BLaER1 treated with 17β-estradiol and CSF1 and Interleukin-3, amounts not matched to agents 10 nM and 100 nM (cell line): ENCODE data around the gene PARD3.
A peak's percentile ranks its signal among the peaks of the same experiment; 100 is the strongest.
"Not testable (repeated sequence)": the region's sequence is repeated elsewhere in the genome, so short reads cannot be mapped to it uniquely, and the experiment has no call there.

Source experiments
- H3K27ac ChIP-seq, 11 experiments: shearing (Covaris generic); formaldehyde crosslinking; 2 replicates each; pipeline ENCODE4 v1.8.1; 2022
- H3K27me3 ChIP-seq, 11 experiments: shearing (Covaris generic); formaldehyde crosslinking; 2 replicates each; pipeline ENCODE4 v1.8.1; 2022
- H3K36me3 ChIP-seq, 11 experiments: shearing (Covaris generic); formaldehyde crosslinking; 2 replicates each; pipeline ENCODE4 v1.8.1; 2022
- H3K4me1 ChIP-seq, 10 experiments: shearing (Covaris generic); formaldehyde crosslinking; 2 replicates each; pipeline ENCODE4 v1.8.1; 2022
- H3K4me2 ChIP-seq, 11 experiments: shearing (Covaris generic); formaldehyde crosslinking; 2 replicates each; pipeline ENCODE4 v1.8.1; 2022
- H3K4me3 ChIP-seq, 10 experiments: shearing (Covaris generic); formaldehyde crosslinking; 2 replicates each; pipeline ENCODE4 v1.8.1; 2022
- H3K9ac ChIP-seq, 11 experiments: shearing (Covaris generic); formaldehyde crosslinking; 2 replicates each; pipeline ENCODE4 v1.8.1; 2022
- H3K9me3 ChIP-seq, 11 experiments: shearing (Covaris generic); formaldehyde crosslinking; replicated peaks in 1 of 11; 2 replicates each; pipeline ENCODE4 v1.8.1; 2022
- H4K20me1 ChIP-seq, 11 experiments: shearing (Covaris generic); formaldehyde crosslinking; 2 replicates each; pipeline ENCODE4 v1.8.1; 2022
- Cebpa-rat ChIP-seq, 11 experiments: shearing (Covaris generic); IDR thresholded peaks; 2 replicates each; pipeline ENCODE4 v1.8.1; 2022

The PARD3 gene

DNA sequence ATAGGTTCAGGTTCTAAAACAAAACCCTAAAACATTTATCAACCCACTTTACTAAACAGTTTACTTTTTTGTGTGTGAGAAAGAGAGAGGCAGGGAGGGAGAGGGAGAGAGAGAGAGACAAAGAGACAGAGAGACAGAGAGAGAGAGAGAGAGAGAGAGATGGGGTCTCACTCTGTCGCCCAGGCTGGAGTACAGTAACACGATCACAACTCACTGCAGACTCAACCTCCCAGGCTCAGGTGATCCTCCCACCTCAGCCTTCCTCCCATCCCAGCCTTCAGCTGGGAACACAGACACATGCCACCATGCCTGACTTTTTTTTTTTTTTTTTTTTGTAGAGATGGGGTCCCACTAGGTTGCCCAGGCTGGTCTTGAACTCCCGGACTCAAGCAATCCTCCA, 52.9 kb downstream of the PARD3 start:
- no peak for TF ChIP-seq Cebpa-rat (IDR thresholded peaks at IDR 0.05)
- no peak overlapping the region for H3K27ac ChIP-seq

GRCh38 chr10:34761453-34761852, 53.6 kb downstream of the PARD3 start:
- Histone ChIP-seq H3K27ac (no peak overlapping the region), H3K27me3 (no peaks in the 10 kb centered on the region), H3K4me3 (no peak overlapping the region), H3K4me1 (peaks cover 9 to 22% (median 16%) of the 10 kb centered on the region in 10 experiments), H4K20me1 (peaks cover 0 to 31% (median 0%) of the 10 kb centered on the region in 11 experiments; a peak in 5 of 22 replicates), H3K4me2 (no peak overlapping the region), H3K36me3 (no peaks in the 10 kb centered on the region; a peak in 1 of 22 replicates), H3K9ac (no peak overlapping the region), H3K9me3 (peaks cover 0 to 4% (median 0%) of the 10 kb centered on the region in 11 experiments; a peak in 2 of 22 replicates)
- TF ChIP-seq Cebpa-rat (IDR thresholded peaks at IDR 0.05) = no peak

More for the DNA sequence above, 52.9 kb downstream of the PARD3 start:
- Histone ChIP-seq H4K20me1 (peaks cover 0 to 37% (median 0%) of the 10 kb centered on the region in 11 experiments; a peak in 7 of 22 replicates), H3K36me3 (no peaks in the 10 kb centered on the region; a peak in 1 of 22 replicates), H3K4me2 (no peak overlapping the region), H3K4me1 (peaks cover 9 to 22% (median 17%) of the 10 kb centered on the region in 10 experiments), H3K27me3 (no peaks in the 10 kb centered on the region), H3K9me3 (peaks cover 0 to 4% (median 0%) of the 10 kb centered on the region in 11 experiments; a peak in 2 of 22 replicates), H3K9ac (no peak overlapping the region), H3K4me3 (no peak overlapping the region)

DNA sequence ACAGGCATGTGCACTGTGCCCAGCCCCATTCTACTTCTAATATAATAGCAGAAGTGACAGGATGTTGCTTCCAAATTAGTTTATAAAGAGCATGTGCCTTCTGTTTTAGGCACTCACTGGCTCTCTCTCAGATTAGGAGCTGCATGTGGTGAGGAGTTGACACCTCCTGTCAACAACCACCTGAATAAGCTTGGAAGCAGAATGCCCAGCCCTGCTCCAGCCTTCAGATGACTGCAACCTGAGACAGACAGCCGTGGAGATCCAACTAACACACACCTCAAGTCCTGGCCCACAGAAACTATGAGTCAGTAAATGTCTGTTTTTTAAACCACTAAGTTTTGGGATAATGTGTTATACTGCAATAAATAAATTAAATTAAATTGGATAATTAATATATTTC, 54.5 kb downstream of the PARD3 start:
- no peak for TF ChIP-seq Cebpa-rat (IDR thresholded peaks at IDR 0.05)
- Histone ChIP-seq H4K20me1 (peaks cover 0 to 24% (median 0%) of the 10 kb centered on the region in 11 experiments; a peak in 5 of 22 replicates), H3K36me3 (no peaks in the 10 kb centered on the region; a peak in 1 of 22 replicates), H3K27me3 (no peaks in the 10 kb centered on the region), H3K9me3 (peaks cover 0 to 4% (median 0%) of the 10 kb centered on the region in 11 experiments; a peak in 2 of 22 replicates), H3K4me1 (peaks cover 9 to 22% (median 14%) of the 10 kb centered on the region in 10 experiments), H3K9ac (no peak overlapping the region), H3K4me3 (no peak overlapping the region), H3K27ac (no peak overlapping the region), H3K4me2 (no peak overlapping the region)

DNA sequence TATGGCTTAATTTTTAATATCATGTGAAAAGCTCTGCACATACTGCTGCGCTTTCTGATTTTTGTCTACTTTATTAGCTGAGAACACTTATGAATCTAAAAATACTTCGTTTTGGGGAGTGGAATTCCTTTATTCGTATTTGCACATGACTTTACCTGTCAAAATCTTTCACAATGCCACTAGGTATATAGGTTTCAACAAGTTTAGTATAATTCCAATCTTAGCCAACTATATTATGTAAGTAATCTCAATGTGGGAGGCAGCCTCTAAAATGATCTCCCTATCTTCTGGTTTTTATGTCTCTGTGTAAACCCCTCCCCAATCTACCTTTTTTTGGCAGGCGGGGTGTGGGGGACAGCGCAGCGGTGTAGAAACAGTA, 55.3 kb downstream of the PARD3 start:
- peaks cover 0 to 4% (median 0%) of the 10 kb centered on the region in 11 experiments; a peak in 2 of 22 replicates for H3K9me3 ChIP-seq
- H3K4me3 ChIP-seq = no peak overlapping the region
- H3K4me2 ChIP-seq = no peak overlapping the region
- H3K36me3 ChIP-seq = no peaks in the 10 kb centered on the region; a peak in 1 of 22 replicates
- no peak for TF ChIP-seq Cebpa-rat (IDR thresholded peaks at IDR 0.05)
- no peak overlapping the region for H3K9ac ChIP-seq
- peaks cover 0 to 22% (median 0%) of the 10 kb centered on the region in 11 experiments; a peak in 4 of 22 replicates for H4K20me1 ChIP-seq
- no peak overlapping the region for H3K27ac ChIP-seq
- H3K4me1 ChIP-seq = peaks cover 9 to 22% (median 14%) of the 10 kb centered on the region in 10 experiments
- H3K27me3 ChIP-seq = no peaks in the 10 kb centered on the region

DNA sequence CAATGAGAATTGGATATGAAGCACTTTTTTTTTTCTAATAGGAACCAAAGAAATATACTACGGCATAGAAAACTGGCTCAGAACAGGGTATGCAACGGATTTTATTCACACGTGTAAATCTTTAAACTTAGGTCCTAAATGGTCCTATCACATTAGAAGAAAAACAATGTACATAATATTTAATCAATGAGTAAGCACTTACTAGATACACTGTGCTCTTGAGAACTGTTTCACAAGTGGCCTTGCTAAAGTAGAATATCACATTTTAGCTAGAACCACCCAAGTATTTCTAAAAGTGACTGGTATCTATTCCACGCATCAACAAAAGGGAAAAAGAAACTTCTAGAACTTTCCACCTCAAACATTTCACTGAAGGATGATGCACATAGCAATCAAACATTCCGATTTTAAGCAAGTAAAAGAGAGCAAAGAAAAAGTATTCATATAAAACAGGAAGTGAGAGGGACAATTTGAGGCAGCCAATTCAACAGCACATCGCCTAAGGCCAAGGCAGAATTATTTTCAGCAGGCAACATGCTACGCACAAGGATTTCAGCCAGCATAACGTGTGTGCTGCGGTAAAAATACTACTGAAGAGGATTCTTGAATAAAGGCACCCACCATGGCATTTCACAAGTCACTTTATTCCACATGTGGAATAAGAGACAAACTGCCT, 55.8 kb downstream of the PARD3 start:
- Histone ChIP-seq H3K27ac (no peak overlapping the region; a peak in 1 of 22 replicates), H3K4me2 (peak overlapping the region in 2 of 11 experiments; percentile 57 to 67; a peak in 2 of 22 replicates), H3K36me3 (no peaks in the 10 kb centered on the region; a peak in 1 of 22 replicates), H3K9me3 (peaks cover 0 to 4% (median 0%) of the 10 kb centered on the region in 11 experiments; a peak in 2 of 22 replicates), H3K9ac (no peak overlapping the region), H3K4me3 (no peak overlapping the region), H3K4me1 (peaks cover 9 to 22% (median 14%) of the 10 kb centered on the region in 10 experiments), H4K20me1 (peaks cover 0 to 22% (median 0%) of the 10 kb centered on the region in 11 experiments; a peak in 3 of 22 replicates), H3K27me3 (no peaks in the 10 kb centered on the region)
- TF ChIP-seq Cebpa-rat (IDR thresholded peaks at IDR 0.05) = no peak

DNA sequence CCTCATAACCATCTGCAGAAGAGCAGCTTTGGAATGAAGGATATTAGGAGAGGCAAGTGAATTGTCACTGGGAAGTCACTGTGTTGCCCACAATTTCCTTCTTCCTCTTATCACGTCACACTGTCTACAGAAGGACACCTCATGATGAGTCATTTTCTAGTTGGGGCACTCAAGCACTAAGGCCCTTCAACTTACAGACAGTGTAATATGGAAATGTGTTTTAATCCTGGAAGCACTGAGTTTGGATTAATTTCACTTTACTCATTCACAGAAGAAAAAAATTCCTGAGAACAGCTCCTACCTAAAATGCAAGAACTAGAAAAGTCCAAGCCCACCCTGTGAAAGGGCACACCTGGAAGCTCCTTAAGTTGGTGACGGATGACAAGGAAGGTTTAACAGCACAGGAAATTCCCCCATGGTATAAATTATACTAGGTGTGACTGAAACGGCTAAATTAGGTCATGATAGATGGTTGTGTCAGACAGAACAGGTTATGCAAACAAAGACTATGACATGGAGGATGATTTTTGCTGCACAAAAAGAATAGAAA, 56.6 kb downstream of the PARD3 start:
- Histone ChIP-seq H3K9me3 (peaks cover 0 to 4% (median 0%) of the 10 kb centered on the region in 11 experiments; a peak in 2 of 22 replicates), H3K4me1 (peaks cover 11 to 22% (median 17%) of the 10 kb centered on the region in 10 experiments), H3K9ac (no peak overlapping the region), H4K20me1 (peaks cover 0 to 30% (median 0%) of the 10 kb centered on the region in 11 experiments; a peak in 3 of 22 replicates), H3K4me3 (no peak overlapping the region), H3K36me3 (no peaks in the 10 kb centered on the region; a peak in 1 of 22 replicates), H3K27ac (no peak overlapping the region; a peak in 1 of 22 replicates), H3K27me3 (no peaks in the 10 kb centered on the region), H3K4me2 (peak overlapping the region; percentile 22 to 67 (median 48); a peak in 21 of 22 replicates)
- no peak for TF ChIP-seq Cebpa-rat (IDR thresholded peaks at IDR 0.05)

- Histone ChIP-seq H3K36me3 (no peaks in the 10 kb centered on the region; a peak in 1 of 22 replicates), H3K9ac (no peak overlapping the region), H3K27ac (no peak overlapping the region), H3K4me2 (peak overlapping the region; percentile 22 to 67 (median 48); a peak in 20 of 22 replicates), H3K4me3 (no peak overlapping the region), H3K27me3 (no peaks in the 10 kb centered on the region), H4K20me1 (peaks cover 0 to 36% (median 0%) of the 10 kb centered on the region in 11 experiments; a peak in 5 of 22 replicates), H3K4me1 (peaks cover 14 to 28% (median 22%) of the 10 kb centered on the region in 10 experiments), H3K9me3 (peaks cover 0 to 4% (median 0%) of the 10 kb centered on the region in 11 experiments; a peak in 2 of 22 replicates)
- TF ChIP-seq Cebpa-rat (IDR thresholded peaks at IDR 0.05) = no peak
Observed at GRCh38 chr10:34757933-34758332, 57.2 kb downstream of the PARD3 start.

GRCh38 chr10:34757181-34757580, 57.9 kb downstream of the PARD3 start:
- H3K27me3 ChIP-seq, H3K4me2 ChIP-seq, H3K36me3 ChIP-seq, H3K4me3 ChIP-seq, H3K9me3 ChIP-seq, H3K27ac ChIP-seq, H3K9ac ChIP-seq: not testable (repeated sequence)
- peaks cover 0 to 37% (median 0%) of the 10 kb centered on the region in 11 experiments; a peak in 5 of 22 replicates for H4K20me1 ChIP-seq
- H3K4me1 ChIP-seq = peaks cover 14 to 28% (median 24%) of the 10 kb centered on the region in 10 experiments

- Histone ChIP-seq H3K9ac (no peak overlapping the region), H3K27ac (no peak overlapping the region), H3K4me3 (no peak overlapping the region), H4K20me1 (peaks cover 0 to 35% (median 0%) of the 10 kb centered on the region in 11 experiments; a peak in 5 of 22 replicates), H3K4me1 (peaks cover 14 to 28% (median 24%) of the 10 kb centered on the region in 10 experiments), H3K9me3 (peaks cover 0 to 4% (median 0%) of the 10 kb centered on the region in 11 experiments; a peak in 2 of 22 replicates), H3K27me3 (no peaks in the 10 kb centered on the region), H3K36me3 (no peaks in the 10 kb centered on the region), H3K4me2 (no peak overlapping the region)
- no peak for TF ChIP-seq Cebpa-rat (IDR thresholded peaks at IDR 0.05)
Observed at GRCh38 chr10:34756584-34756983, 58.5 kb downstream of the PARD3 start.
